Skeletal muscle tissue (tissue), 4 donors: ENCODE data around the gene SGIP1. TPM values are rescaled to one million over a fixed set of nuclear protein-coding genes. Genes with fewer than 3 reads are reported as not detected.

ENCODE experiments used
- H3K27ac ChIP-seq: one replicate; pipeline ENCODE4 v1.7.0; 2013; ENCODE audit warnings: mild to moderate bottlenecking, low read depth, low read length, inconsistent platforms
- H3K27me3 ChIP-seq, 3 donors: one replicate each; pipeline ENCODE4 v1.7.0; 2013; ENCODE audit warnings: low read length in 3 of 3; ENCODE audit not compliant: control insufficient read depth in 3 of 3, insufficient read depth in 3 of 3
- H3K36me3 ChIP-seq, 3 donors: one replicate each; pipeline ENCODE4 v1.7.0; 2013; ENCODE audit warnings: low read length in 3 of 3; ENCODE audit not compliant: control insufficient read depth in 3 of 3, insufficient read depth in 3 of 3
- H3K4me1 ChIP-seq, 3 donors: one replicate each; pipeline ENCODE4 v1.7.0; 2013; ENCODE audit warnings: low read length in 3 of 3, mild to moderate bottlenecking in 3 of 3; ENCODE audit not compliant: control insufficient read depth in 3 of 3, insufficient read depth in 3 of 3
- H3K4me3 ChIP-seq, 3 donors: one replicate each; pipeline ENCODE4 v1.7.0; 2013; ENCODE audit warnings: low read length in 3 of 3
- H3K9ac ChIP-seq, 3 donors: one replicate each; pipeline ENCODE4 v1.7.0; 2013; ENCODE audit warnings: low read length in 3 of 3, mild to moderate bottlenecking in 3 of 3, moderate library complexity in 2 of 3, low read depth in 1 of 3
- H3K9me3 ChIP-seq, 3 donors: one replicate each; pipeline ENCODE4 v1.7.0; 2013; ENCODE audit warnings: low read length in 3 of 3; ENCODE audit not compliant: control insufficient read depth in 3 of 3
- total RNA-seq: library from RNA; depleted of rRNA; stranded (reverse); fragments of >200 nt; gene quantifications from one replicate; pipeline ENCODE4 v1.2.3, GENCODE V29; 2014
- donor health status: Osteomylitis.

The SGIP1 gene
- total RNA-seq, 1 donor from 2014 or later = 0.52 TPM

DNA sequence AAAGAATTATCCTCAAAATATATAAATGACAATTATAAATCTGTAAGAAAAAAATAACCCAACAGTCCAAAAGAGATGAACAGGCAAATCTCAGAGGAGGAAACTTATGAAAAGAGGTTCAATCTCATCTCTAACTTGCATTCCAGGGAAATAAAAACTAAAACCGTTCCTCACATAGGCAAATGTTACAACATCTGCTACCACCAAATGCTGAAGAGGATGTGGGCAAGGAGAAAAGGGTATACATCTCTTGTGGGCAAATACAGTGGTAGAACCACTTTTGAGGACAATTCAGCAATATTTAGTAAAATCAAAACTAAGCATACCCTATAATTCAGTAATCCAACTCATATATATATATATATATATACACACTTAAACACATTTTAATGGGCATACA, 33.7 kb upstream of the SGIP1 start:
- Histone ChIP-seq H3K27ac (no peak overlapping the region), H3K9ac (no peak overlapping the region), H3K4me1 (no peaks in the 10 kb centered on the region), H3K9me3 (no peaks in the 10 kb centered on the region), H3K27me3 (peaks cover 0 to 2% (median 0%) of the 10 kb centered on the region in 3 donors), H3K4me3 (no peak overlapping the region), H3K36me3 (no peaks in the 10 kb centered on the region)

DNA sequence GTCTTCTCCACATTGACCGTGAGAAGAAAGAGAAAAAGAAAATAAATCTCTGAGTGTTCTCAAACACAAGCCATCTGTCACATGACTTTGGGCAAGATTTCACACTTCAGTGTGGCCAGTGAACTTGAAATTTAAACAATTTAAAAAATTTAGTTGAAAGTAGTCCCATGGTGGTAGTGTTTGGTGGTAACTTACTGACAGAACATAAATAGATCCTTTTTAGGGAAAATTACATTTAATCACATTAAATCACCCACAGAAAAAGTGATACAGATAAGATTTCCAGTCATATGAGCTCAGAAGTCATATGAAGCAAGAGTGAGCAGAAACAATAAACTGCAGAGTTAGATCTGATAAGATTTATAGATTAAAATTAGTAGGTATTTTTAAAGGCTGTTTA, 31.9 kb upstream of the SGIP1 start:
- H3K27me3 ChIP-seq = peaks cover 0 to 2% (median 0%) of the 10 kb centered on the region in 3 donors
- H3K36me3 ChIP-seq = no peaks in the 10 kb centered on the region
- no peak overlapping the region for H3K4me3 ChIP-seq
- H3K4me1 ChIP-seq = no peaks in the 10 kb centered on the region
- no peaks in the 10 kb centered on the region for H3K9me3 ChIP-seq
- no peak overlapping the region for H3K27ac ChIP-seq
- H3K9ac ChIP-seq = no peak overlapping the region

DNA sequence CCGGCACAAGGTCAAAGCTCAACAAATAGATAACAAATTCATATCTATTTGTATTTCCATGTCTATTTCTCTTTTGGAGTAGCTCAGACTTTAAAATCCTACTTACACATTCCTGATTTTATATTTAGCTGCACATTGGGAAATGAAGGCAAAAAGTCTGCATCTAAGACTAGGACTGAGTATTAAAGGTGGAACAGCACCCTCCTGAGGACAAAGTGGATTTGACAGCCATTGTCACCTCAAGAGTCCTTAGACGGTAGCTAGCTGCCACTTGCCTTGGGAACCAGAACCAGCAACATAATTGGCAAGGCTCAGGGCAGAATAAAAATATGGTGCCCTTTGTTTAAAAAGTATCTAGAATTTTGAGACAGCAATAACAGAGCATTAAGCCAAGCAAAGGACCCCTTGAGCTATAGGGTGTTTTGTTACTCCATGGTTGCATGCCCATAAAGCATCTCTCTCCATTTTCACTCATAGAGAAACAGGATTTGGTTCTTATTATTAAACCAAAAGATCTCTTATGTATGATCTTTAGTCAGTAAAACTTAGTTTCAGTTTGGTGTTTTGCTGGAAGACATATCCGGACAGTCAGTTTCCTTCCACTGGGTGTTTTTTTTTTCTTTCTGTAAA, 30.0 kb upstream of the SGIP1 start:
- H3K9me3 ChIP-seq = no peaks in the 10 kb centered on the region
- no peak overlapping the region for H3K9ac ChIP-seq
- H3K4me1 ChIP-seq = no peaks in the 10 kb centered on the region
- no peaks in the 10 kb centered on the region for H3K36me3 ChIP-seq
- peaks cover 0 to 2% (median 0%) of the 10 kb centered on the region in 3 donors for H3K27me3 ChIP-seq
- no peak overlapping the region for H3K4me3 ChIP-seq
- H3K27ac ChIP-seq = no peak overlapping the region

DNA sequence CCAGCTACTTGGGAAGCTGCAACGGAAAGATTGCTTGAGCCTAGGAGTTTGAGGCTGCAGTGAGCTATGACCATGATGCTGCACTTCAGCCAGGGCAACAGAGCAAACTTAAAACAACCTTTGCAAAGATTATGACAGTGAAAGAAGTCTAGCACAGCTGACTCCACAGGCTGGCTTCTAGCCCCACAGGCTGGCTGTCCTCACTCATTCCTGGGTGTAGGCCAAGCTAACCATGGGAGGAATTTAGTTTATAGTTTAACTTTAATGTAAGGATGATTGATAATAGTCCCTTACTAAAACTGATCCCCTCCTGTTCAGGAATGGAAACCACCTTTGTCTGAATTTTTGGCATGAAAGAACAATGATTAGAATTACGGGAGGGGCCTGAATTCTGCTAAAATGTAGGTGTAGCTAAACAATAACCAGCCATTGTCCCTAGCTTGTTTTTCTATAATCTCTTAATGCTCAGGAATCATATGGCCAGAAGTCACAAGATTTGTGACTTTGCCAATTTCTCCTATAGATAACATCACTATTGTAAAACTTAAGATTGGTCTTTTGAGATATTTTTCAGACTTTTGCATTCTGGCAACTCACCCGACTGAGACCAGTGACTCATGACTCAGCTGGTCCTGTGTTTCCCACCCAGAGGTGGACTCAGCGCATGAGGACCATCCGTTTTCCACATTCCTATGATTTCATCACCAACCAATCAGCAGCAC, 28.1 kb upstream of the SGIP1 start:
- H3K9me3 ChIP-seq = no peaks in the 10 kb centered on the region
- H3K36me3 ChIP-seq = no peaks in the 10 kb centered on the region
- H3K27ac ChIP-seq = no peak overlapping the region
- H3K4me3 ChIP-seq = no peak overlapping the region
- H3K4me1 ChIP-seq = no peaks in the 10 kb centered on the region
- no peaks in the 10 kb centered on the region for H3K27me3 ChIP-seq
- no peak overlapping the region for H3K9ac ChIP-seq

DNA sequence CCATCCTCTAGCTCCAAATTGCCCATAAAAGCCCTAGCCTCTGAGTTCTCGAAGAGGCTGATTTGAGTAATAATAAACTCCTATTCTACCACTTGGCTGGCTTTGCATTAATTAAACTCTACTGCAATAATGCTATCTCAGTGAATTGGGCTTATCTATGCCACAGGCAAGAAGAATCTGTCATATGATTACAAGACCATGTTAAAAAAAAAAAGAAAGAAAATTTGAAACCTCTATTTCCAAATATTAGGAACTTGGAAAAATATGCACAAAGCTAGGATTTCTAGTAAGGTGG, 27.6 kb upstream of the SGIP1 start:
- no peaks in the 10 kb centered on the region for H3K36me3 ChIP-seq
- no peak overlapping the region for H3K27ac ChIP-seq
- no peaks in the 10 kb centered on the region for H3K9me3 ChIP-seq

GRCh38 chr1:66506991-66507390, 27.0 kb upstream of the SGIP1 start:
- H3K4me1 ChIP-seq = no peaks in the 10 kb centered on the region
- no peak overlapping the region for H3K27ac ChIP-seq
- no peak overlapping the region for H3K4me3 ChIP-seq
- H3K27me3 ChIP-seq = no peaks in the 10 kb centered on the region
- H3K36me3 ChIP-seq = no peaks in the 10 kb centered on the region
- no peaks in the 10 kb centered on the region for H3K9me3 ChIP-seq
- H3K9ac ChIP-seq = no peak overlapping the region

More for the DNA sequence above, 27.6 kb upstream of the SGIP1 start:
- Histone ChIP-seq H3K27me3 (no peaks in the 10 kb centered on the region), H3K9ac (no peak overlapping the region), H3K4me1 (no peaks in the 10 kb centered on the region), H3K4me3 (no peak overlapping the region)

GRCh38 chr1:66510407-66510806, 23.5 kb upstream of the SGIP1 start:
- Histone ChIP-seq H3K9me3 (no peaks in the 10 kb centered on the region), H3K36me3 (no peaks in the 10 kb centered on the region), H3K27me3 (no peaks in the 10 kb centered on the region), H3K9ac (no peak overlapping the region), H3K27ac (no peak overlapping the region), H3K4me1 (no peaks in the 10 kb centered on the region), H3K4me3 (no peak overlapping the region)

GRCh38 chr1:66511118-66511517, 22.8 kb upstream of the SGIP1 start:
- no peak overlapping the region for H3K9ac ChIP-seq
- H3K4me1 ChIP-seq = no peaks in the 10 kb centered on the region
- no peaks in the 10 kb centered on the region for H3K9me3 ChIP-seq
- no peak overlapping the region for H3K27ac ChIP-seq
- H3K36me3 ChIP-seq = no peaks in the 10 kb centered on the region
- no peaks in the 10 kb centered on the region for H3K27me3 ChIP-seq
- H3K4me3 ChIP-seq = no peak overlapping the region

DNA sequence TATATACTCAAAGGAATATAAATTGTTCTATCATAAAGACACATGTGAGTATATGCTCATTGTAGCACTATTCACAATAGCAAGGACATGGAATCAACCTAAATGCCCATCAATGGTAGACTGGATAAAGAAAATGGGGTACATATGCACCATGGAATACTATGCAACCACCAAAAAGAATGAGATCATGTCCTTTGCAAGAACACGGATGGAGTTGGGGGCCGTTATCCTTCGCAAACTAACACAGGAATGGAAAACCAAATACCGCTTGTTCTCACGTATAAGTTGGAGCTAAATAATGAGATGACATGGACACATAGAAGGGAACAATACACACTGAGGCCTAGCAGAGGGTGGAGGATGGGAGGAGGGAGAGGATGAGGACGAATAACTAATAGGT, 16.0 kb upstream of the SGIP1 start:
- no peak overlapping the region for H3K27ac ChIP-seq
- H3K27me3 ChIP-seq = no peaks in the 10 kb centered on the region
- no peak overlapping the region for H3K9ac ChIP-seq
- H3K9me3 ChIP-seq = no peaks in the 10 kb centered on the region
- no peaks in the 10 kb centered on the region for H3K4me1 ChIP-seq
- no peak overlapping the region for H3K4me3 ChIP-seq
- no peaks in the 10 kb centered on the region for H3K36me3 ChIP-seq

GRCh38 chr1:66518654-66519053, 15.3 kb upstream of the SGIP1 start:
- Histone ChIP-seq H3K36me3 (no peaks in the 10 kb centered on the region), H3K9ac (no peak overlapping the region), H3K27ac (no peak overlapping the region), H3K4me3 (no peak overlapping the region), H3K27me3 (no peaks in the 10 kb centered on the region), H3K9me3 (no peaks in the 10 kb centered on the region), H3K4me1 (no peaks in the 10 kb centered on the region)
